ENCODE results near the gene GULP1.

The GULP1 gene

DNA sequence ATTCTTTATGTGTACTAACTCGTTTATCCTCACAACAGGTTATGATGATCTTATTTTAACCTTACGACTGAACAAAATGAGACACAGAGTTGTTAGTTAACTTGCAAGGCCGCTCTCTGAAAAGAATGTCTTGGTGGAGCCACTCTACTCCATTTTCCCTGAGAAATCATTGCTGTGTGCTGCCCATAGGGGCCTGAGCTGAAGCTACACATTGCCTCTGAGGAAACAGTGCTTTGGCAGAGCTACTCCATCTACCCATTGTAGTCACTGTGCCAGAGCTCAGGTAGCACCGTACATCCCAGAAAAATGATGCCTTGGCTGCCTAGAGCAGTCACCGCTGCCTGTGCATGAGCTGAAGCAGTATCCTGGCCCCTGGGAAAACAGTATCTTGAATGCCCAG lies 61.6 kb downstream of the GULP1 start:
- ChIA-PET POLR2A (no interaction called here), CTCF (interaction anchor here (0.9 to 4.0 kb wide), 5 partner anchors 8 to 854 kb away, joined by 3 to 19 read pairs (median 4); no protein-coding TSS in a partner anchor)
- TF ChIP-seq, protein P1, sequence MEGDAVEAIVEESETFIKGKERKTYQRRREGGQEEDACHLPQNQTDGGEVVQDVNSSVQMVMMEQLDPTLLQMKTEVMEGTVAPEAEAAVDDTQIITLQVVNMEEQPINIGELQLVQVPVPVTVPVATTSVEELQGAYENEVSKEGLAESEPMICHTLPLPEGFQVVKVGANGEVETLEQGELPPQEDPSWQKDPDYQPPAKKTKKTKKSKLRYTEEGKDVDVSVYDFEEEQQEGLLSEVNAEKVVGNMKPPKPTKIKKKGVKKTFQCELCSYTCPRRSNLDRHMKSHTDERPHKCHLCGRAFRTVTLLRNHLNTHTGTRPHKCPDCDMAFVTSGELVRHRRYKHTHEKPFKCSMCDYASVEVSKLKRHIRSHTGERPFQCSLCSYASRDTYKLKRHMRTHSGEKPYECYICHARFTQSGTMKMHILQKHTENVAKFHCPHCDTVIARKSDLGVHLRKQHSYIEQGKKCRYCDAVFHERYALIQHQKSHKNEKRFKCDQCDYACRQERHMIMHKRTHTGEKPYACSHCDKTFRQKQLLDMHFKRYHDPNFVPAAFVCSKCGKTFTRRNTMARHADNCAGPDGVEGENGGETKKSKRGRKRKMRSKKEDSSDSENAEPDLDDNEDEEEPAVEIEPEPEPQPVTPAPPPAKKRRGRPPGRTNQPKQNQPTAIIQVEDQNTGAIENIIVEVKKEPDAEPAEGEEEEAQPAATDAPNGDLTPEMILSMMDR (IDR thresholded peaks at IDR 0.05; ENCODE audit: control extremely low read depth, extremely low read depth, low read depth, missing control alignments) = no peak
- DNase-seq (ENCODE audit: extremely low spot score) = no peak

DNA sequence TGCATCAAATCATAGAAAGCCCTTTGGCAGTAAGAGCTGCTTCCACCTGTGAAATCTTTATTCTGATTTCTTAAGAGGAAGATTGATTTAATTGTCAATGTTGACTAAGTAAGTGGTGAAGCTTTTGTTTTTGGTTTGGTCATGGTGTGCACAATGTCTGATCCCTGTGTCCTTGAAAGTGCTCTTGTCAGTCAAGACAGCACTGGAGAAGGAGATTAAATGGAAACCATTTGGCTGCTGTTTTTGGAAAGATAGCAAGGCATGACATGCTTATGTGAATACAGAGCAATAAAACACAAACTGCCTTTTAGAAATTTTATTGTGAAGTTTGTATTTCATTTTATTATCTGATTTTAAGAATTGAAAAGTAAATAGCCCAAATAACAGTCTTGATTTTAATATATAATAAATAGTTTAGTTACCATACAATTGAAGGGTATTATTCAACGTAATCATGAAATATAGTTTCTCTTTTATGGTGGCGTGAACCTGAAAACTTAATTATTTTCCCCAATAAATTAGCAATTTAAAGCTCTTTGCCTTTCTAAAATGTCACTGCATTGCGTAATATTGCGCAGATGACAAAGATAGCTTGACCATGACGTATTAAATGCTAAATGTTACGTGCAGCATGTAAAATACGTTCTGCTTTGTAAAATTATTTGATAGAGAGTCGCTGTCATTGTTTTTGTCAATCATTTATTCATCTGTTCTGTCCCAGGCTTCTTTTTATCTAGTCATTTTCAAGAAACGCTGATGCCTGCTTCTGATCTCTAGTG lies 69.0 kb downstream of the GULP1 start:
- ChIA-PET POLR2A (no interaction called here), CTCF (interaction anchor here (1.0 to 1.7 kb wide), 3 partner anchors 9 to 16 kb away, joined by 3 to 5 read pairs (median 3); no protein-coding TSS in a partner anchor)
- TF ChIP-seq, protein P1 (IDR thresholded peaks at IDR 0.05; ENCODE audit: control extremely low read depth, extremely low read depth, low read depth, missing control alignments) = no peak
- no peak for DNase-seq (ENCODE audit: extremely low spot score)

DNA sequence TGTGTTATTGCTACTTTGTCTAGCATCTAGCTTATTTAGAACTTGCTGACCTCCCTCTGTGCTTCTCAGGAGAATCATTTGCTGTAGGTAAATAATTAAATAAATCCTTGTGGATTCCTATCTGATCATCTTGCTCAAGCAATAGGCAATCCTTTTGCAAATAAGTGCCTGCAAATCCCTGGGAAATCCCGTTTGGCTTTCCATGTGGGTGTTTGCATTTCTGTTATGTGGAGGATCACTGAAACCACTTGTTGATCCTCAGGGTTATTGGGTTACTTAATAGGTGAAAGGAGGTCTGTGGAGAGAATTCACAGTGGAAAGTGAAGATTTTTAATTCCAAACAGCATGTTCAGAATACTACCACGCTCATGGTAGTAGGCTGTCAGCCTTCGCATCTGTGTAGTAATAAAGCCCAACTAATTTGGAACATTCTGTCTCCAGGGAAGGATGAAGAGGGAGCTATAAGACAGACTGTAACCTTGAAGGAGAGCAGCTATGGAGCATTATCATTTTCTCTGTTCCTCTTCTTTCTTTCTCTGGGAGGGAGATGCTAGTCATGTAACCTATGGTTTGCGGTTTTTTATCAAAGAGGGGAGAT lies 72.5 kb downstream of the GULP1 start:
- POLR2A ChIA-PET = no interaction called here
- DNase-seq (ENCODE audit: extremely low spot score) = no peak
- CTCF ChIA-PET = no interaction called here
- TF ChIP-seq, protein P1 (IDR thresholded peaks at IDR 0.05; ENCODE audit: control extremely low read depth, extremely low read depth, low read depth, missing control alignments) = no peak

DNA sequence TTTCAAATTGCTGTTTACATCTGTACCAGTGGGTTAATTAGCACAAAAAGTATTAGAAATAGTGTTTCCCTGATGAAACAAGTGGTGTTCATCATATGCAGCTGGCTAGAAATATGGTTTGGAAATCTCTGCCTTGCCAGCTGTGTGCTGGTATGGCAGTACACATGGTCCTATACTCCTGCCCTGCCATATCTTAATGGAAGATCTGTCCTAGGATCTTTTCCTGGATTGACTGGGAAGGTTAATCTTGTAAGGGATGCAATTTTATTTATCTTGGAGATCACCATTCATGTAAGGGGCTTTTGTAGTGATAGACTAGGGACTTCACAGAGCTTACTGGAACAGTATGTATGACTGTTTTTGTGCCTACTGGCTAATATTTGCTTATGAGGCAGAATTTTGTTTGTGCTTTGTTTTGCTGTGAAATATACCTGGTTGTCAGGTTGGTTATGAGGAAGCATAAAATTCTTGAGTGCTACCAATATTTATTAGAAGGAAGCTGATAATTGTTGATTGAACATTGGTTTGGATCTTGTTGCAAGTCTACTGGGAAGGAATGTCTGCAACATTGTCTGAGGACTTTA lies 73.5 kb downstream of the GULP1 start:
- TF ChIP-seq, protein P1 (IDR thresholded peaks at IDR 0.05; ENCODE audit: control extremely low read depth, extremely low read depth, low read depth, missing control alignments) = no peak
- no peak for DNase-seq (ENCODE audit: extremely low spot score)
- POLR2A ChIA-PET = no interaction called here
- CTCF ChIA-PET = no interaction called here

DNA sequence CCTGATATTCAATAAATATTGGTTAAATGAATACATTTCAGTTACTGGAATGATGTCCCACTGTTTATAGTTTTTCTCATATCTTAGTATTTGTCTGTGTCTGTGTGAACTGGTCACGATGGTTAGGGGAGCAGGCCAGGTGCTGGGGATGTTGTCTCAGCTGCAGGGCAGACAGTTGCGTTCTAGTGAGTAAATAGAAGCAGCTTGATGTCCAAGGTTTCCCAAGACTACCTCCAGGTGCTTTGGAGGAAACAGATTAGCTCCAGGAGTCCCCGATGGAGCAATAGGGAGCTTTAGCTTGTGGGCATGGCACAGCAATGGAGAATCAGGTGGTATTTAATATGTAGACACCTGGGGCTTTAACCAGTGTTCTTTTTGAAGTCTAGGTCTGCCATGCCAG lies 75.5 kb downstream of the GULP1 start:
- no peak for DNase-seq (ENCODE audit: extremely low spot score)
- POLR2A ChIA-PET = no interaction called here
- CTCF ChIA-PET = no interaction called here
- TF ChIP-seq, protein P1 (IDR thresholded peaks at IDR 0.05; ENCODE audit: control extremely low read depth, extremely low read depth, low read depth, missing control alignments) = no peak

DNA sequence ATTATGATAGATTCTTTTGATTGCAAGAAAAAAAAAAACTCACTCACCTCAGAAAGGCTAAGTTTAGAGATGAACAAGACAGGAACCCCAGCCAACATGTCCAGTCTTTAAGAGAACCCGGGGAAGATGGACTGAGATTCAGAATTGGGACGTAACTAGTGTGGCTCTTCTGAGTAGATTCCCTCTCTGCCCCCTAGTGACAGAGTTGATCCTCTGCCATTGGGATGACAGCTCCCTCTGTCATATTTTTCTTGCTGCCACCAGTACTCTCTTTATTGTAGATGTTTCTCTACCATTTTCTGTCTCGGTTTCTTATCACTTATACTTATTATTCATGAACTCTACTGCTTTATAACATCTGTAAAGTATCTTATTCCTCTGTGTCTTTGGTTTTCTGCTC lies 77.7 kb downstream of the GULP1 start:
- ChIA-PET CTCF (interaction anchor here (0.6 to 2.9 kb wide), 8 partner anchors 13 to 870 kb away, joined by 3 to 19 read pairs (median 4); no protein-coding TSS in a partner anchor), POLR2A (no interaction called here)
- TF ChIP-seq, protein P1 (IDR thresholded peaks at IDR 0.05; ENCODE audit: control extremely low read depth, extremely low read depth, low read depth, missing control alignments) = peak; percentile 72
- DNase-seq (ENCODE audit: extremely low spot score) = peak; percentile 38
